Measurements from ENCODE around the gene TMEM238L.

GRCh38 chr17:10775058-10775457 lies 28.8 kb downstream of the TMEM238L start:
- no peak for TF ChIP-seq CTCF (IDR thresholded peaks at IDR 0.05 in 4 of 5, conservative IDR thresholded peaks at IDR 0.05 in 1 of 5)
- no peak for TF ChIP-seq POLR2A (IDR thresholded peaks at IDR 0.05)

All from gastrocnemius medialis (tissue), 4 donors.